GM12801 (cell line): Measurements from ENCODE around the gene RERE.

Source experiments
- CTCF ChIP-seq: IDR thresholded peaks from one replicate; pipeline ENCODE4 v1.5.1; 2011; ENCODE audit warnings: control low read depth; ENCODE audit not compliant: insufficient read length; ENCODE audit errors: extremely low read depth

Gene RERE

GRCh38 chr1:8754247-8754650 lies 63.2 kb downstream of the RERE start:
- no peak for TF ChIP-seq CTCF

GRCh38 chr1:8753736-8754135 lies 63.7 kb downstream of the RERE start:
- no peak for TF ChIP-seq CTCF

- no peak for TF ChIP-seq CTCF
These were observed 64.3 kb downstream of the RERE start for GRCh38 chr1:8752921-8753713.

- no peak for TF ChIP-seq CTCF
These were observed 65.0 kb downstream of the RERE start for GRCh38 chr1:8752411-8752810.

GRCh38 chr1:8751984-8752383 lies 65.5 kb downstream of the RERE start:
- no peak for TF ChIP-seq CTCF

- no peak for TF ChIP-seq CTCF
These were observed 69.3 kb downstream of the RERE start for GRCh38 chr1:8747879-8748825.

- TF ChIP-seq CTCF = no peak
These were observed 70.9 kb downstream of the RERE start for GRCh38 chr1:8746554-8746953.
